Measurements from ENCODE around the gene MYOF.

The MYOF gene, protein sequence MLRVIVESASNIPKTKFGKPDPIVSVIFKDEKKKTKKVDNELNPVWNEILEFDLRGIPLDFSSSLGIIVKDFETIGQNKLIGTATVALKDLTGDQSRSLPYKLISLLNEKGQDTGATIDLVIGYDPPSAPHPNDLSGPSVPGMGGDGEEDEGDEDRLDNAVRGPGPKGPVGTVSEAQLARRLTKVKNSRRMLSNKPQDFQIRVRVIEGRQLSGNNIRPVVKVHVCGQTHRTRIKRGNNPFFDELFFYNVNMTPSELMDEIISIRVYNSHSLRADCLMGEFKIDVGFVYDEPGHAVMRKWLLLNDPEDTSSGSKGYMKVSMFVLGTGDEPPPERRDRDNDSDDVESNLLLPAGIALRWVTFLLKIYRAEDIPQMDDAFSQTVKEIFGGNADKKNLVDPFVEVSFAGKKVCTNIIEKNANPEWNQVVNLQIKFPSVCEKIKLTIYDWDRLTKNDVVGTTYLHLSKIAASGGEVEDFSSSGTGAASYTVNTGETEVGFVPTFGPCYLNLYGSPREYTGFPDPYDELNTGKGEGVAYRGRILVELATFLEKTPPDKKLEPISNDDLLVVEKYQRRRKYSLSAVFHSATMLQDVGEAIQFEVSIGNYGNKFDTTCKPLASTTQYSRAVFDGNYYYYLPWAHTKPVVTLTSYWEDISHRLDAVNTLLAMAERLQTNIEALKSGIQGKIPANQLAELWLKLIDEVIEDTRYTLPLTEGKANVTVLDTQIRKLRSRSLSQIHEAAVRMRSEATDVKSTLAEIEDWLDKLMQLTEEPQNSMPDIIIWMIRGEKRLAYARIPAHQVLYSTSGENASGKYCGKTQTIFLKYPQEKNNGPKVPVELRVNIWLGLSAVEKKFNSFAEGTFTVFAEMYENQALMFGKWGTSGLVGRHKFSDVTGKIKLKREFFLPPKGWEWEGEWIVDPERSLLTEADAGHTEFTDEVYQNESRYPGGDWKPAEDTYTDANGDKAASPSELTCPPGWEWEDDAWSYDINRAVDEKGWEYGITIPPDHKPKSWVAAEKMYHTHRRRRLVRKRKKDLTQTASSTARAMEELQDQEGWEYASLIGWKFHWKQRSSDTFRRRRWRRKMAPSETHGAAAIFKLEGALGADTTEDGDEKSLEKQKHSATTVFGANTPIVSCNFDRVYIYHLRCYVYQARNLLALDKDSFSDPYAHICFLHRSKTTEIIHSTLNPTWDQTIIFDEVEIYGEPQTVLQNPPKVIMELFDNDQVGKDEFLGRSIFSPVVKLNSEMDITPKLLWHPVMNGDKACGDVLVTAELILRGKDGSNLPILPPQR (N-terminal part only)

DNA sequence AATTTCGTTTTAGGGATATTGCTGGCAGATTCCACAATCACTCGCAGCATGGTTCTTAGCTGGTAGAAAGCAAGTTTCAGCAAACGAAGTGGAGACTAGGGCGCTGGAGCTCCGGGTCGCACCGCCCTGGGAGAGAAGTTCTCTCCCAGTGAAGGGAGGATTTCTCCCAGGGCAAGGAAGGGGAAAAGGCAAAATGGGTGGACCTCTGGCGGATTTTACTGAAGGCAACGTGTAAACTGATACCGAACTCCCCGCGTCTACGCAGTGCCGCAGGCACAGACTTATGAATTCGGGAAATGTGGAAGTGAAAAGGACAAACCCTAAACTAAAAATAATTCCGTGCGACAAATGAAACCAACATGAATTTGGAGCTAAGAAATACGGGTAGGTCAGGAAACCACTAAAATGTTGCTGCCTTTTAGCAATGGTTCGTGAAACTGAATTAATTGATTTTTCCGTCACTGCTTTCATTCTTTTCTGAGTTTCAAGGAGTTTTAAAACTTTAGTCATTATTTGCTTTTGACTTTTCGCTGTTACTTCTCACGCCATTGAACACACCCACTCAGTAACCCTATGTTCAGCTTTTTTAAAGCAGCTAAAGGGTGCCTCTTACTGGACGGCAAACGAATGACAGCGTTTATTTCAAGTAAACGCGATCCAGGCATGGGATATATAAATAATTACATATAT, at the start of gene MYOF:
Gene MYOF (minus strand): TSS at position 190 of the 690 bp plus-strand sequence. CDS start 140 bp downstream, at position 50.
- peak; percentile 94 to 96 for DNase-seq

DNA sequence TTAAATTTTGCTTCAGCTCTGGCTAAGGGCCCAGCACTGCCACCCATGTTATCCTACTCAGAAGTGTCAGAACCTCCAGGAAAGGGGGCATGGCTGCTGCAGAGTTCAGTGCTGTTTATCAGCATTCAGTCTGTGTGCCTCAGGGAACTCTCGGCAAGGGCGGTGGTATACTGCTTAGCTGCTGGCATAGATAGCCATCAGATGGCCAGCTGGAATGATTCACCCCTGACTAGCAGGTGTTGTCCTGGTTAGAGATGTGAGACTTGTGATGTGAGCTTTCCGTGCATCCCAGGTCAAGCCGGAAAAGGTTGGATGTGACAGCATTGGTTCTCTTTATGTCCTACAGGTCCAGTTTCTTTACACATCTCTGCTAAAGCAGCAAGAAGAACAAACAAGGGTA, 36.4 kb upstream of the MYOF start:
- no peak for DNase-seq

DNA sequence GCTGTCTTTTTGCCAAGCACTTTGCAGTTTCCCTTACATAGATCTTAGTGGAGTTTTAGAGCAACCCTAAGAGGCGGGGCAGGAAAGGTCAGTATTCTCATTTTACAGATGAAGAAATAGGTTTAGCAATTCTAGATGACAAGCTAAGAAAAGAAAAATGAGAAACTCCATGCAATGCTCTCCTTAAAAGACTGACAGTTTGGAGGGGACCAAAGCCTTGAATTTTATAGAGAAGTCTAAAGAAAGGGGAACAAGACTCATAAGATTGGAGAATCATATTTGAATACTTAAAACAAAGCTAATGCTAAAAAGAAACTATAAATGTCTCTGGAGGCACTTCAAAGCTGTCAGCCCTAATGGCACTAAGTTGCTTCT, 33.9 kb upstream of the MYOF start:
- DNase-seq: peak; percentile 18 to 25

DNA sequence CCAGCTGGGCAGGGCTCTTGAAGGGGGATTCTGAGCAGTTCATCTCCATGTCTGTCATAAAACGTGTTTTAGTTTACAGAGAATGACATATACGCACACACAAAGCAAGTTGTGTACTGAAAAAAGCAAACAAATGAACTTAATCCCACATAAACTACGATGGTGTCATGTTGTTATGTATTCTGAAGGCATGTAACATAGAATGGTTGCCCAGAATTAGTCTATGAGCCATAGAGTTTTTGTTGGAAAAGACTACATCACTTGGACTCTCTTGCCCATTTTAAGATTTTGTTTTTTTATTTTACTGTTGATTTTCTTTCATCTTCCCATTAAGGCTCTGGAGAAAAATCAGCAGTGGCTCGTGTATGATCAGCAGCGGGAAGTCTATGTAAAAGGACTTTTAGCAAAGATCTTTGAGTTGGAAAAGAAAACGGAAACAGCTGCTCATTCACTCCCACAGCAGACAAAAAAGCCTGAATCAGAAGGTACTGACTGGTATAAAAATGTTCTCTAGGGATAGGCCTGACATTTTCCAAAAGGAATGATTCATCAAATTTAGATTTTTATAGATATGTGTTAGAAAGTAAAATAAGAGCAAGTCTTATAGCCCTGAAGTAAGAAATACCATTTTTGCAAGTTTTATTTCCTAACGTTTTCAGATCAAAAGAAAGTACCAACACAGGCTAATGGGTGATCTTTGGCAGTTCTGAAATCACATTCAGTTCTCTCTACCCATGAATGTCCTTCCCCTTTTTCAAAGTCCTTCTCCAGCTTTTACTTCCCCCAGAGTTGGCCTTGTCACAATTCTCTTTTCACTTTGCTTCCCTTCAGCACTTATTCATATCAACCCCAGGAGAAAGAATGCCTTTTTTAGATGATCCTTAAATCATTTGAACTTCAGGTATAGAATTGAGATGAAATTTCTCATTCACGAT, 33.2 kb upstream of the MYOF start:
- DNase-seq: peak; percentile 69 to 85

DNA sequence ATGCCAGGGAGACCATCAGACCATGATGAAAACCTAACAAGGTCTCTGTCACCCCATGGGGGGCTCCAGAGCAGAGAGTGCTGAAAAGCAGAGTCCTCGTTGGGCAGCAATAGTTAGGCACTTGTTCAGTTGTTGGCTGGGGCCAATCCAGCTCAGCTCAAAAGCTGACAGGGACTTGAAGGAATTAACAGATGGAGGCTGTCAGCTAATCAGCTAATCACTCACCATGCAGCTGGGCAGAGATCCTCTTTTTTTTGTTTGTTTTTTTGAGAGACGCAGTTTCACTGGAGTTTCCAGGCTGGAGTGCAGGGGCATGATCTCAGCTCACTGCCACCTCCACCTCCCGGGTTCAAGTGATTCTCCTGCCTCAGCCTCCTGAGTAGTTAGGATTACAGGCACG, 32.4 kb upstream of the MYOF start:
- DNase-seq: no peak

DNA sequence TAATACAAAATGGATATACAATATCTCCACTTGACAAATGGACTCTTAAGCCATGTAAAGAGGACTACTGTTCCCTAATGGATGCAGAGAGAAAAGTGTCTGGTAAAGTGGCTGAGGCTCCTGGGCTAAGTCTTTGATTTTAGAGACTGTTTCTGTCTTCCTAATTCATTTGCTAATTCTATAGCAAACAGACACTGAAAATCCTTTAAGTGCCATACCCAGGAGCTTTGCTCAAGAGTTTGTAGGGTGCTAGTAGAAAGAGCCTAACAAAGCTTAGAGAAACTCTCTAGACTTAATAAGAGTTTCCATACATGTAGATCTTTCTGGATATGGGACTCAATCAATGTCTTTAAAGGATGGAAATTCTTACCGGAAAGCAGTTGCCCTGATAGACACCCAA, 31.0 kb upstream of the MYOF start:
- DNase-seq: no peak

DNA sequence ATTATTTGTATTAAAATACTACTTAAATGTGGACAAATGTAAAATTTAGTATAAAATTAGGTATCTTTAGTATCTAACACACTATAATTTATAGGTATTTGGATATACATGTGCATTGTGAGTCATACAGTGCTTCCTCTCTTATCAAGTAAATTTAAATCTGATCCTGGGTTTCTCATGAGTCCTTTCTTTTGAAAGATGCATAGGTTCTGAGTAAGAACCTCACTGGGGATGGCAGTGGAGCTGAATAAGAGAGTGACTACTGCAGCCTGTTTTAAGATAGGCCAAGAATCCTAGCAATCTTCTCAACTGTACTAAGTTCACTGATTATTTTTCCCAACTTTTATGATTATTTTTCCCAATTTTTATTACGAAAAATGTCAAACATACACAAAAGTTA, 30.4 kb upstream of the MYOF start:
- DNase-seq: no peak

DNA sequence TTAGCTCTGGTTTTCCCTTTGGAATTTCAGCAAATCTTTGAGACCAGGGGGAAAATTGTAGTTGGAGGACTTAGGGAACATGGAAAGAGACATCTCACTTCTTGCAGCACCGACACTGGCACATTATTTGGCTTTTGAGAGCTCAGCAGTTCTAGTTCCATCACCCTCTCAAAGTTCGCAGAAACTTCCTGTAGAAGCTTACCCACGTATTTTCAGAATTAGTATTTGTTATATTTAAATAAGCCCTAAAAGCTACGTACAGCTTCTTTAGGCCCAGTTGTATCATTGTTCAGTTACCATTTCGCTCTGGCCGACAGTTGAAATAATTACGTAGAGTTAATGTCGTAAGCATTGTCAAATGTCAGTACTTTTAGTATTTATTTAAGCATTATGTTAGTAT, 27.7 kb upstream of the MYOF start:
- no peak for DNase-seq

DNA sequence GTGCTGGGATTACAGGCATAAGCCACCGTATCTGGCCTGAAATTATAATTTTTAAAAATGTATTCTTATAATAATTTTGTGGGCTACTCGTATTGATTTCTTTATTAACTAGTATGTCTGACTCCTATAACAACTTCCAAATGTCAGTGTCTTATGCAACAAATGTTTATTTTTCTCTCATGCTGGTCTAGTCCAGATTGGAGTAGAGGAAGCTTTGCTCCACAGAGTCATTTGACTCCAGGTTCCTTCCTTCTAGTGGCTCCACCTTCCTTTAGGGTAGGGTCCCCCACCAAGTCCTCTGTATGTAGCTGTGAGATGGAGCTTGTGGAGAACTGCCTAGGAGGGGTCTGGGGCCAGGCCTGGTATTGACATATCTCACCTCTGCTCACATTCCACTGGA, 22.9 kb upstream of the MYOF start:
- DNase-seq: no peak

DNA sequence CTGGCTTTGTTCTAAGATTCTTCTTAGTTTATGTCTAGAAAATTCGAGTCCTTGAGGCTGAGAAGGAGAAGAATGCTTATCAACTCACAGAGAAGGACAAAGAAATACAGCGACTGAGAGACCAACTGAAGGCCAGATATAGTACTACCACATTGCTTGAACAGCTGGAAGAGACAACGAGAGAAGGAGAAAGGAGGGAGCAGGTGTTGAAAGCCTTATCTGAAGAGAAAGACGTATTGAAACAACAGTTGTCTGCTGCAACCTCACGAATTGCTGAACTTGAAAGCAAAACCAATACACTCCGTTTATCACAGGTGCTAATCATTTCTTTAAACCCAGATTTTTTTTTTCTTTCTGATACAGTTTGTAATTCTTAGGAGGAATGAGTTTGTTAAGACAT, 20.9 kb upstream of the MYOF start:
- DNase-seq: no peak

DNA sequence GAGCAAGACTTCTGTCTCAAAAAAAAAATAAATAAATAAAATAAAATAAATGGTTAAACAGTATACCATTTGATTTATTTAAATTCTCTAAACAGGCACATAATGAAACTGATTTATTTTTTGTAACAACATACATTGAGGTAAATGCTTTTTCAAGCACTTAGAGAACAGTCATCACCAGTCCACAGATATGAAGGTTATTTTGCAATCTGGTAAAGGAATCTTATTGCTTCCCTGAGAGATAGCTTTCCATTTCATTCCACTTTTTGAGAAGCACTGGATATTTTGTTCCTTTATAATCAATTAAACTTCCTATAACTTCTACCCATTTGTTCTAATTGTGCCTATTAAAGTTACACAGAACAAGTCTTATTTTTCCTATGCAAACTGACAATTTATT, 19.5 kb upstream of the MYOF start:
- DNase-seq: no peak

DNA sequence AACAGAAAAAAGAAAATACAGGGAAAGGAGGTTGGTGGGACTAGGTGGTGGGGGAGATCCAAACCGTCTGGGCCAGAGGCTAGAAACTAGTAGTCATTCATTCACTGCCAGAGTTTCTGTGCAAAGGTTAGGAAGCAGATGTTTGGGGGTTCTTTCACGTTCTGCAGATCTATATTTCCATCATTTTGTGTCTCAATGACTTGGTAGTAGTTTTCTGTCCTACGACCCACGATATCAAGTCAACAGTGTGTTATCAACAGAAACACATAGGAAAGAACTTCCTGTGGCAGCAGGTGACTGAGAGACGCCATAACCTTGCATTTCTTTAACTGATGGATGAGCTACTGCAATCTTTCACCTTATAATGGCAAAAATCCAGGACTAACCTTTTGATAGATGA, 16.0 kb upstream of the MYOF start:
- no peak for DNase-seq

DNA sequence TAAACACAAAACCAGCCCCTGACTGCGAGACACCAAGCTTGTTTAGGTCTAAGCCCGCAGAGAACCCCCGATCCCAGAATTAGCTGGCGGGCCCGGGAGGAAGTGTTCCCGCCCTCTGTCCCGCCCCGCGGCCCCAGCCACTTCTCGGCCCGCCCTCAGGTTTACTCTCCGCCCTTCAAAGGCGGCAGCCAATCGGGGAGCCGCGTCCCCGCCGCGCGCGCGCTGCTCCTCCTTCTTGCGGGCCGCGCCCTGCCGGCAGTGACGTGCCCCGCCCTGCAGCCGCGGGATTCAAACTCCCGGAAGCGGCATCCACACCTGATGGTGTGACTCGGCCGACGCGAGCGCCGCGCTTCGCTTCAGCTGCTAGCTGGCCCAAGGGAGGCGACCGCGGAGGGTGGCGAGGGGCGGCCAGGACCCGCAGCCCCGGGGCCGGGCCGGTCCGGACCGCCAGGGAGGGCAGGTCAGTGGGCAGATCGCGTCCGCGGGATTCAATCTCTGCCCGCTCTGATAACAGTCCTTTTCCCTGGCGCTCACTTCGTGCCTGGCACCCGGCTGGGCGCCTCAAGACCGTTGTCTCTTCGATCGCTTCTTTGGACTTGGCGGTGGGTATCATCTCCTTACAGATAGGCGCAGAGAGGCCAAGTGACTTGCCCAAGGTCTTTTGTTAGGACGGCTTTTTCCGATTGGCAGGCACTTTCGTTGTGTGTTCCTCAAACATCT, 14.3 kb upstream of the MYOF start, which contains the start of gene CEP55:
Gene CEP55 (plus strand): TSS at position 291 of the 720 bp plus-strand sequence. CDS start 3,440 bp downstream, outside the sequence.
- DNase-seq: peak; percentile 94 to 96

DNA sequence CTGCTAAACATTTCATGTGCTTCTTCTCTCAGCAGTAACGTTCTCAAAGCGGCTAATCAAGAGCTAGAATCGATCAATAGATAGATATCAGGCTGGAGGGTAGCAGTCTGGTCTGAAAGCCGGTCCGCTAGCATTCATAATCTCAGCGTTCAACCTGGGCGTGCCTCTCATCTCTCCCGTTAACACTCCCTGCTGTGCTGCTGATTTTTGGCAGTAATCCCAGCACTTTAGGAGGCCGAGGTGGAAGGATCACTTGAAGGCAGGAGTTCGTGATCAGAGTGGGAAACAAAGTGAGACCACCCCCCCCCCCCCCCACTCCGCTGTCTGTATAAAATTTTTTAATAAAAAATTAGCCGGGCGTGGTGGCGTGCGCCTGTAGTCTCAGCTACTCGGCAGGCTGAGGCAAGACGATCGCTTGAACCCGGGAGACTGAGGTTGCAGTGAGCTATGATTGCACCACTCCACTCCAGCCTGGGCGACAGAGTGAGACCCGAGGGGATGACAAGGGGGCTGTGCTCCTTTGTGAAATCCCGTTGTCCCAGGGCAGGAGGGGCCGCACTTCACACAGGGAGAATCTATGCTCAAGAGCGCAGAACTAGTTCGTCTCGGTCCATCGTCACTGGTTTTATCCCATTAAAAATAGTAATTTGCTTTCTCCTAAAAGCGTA, 13.7 kb upstream of the MYOF start:
- peak; percentile 38 to 41 for DNase-seq

DNA sequence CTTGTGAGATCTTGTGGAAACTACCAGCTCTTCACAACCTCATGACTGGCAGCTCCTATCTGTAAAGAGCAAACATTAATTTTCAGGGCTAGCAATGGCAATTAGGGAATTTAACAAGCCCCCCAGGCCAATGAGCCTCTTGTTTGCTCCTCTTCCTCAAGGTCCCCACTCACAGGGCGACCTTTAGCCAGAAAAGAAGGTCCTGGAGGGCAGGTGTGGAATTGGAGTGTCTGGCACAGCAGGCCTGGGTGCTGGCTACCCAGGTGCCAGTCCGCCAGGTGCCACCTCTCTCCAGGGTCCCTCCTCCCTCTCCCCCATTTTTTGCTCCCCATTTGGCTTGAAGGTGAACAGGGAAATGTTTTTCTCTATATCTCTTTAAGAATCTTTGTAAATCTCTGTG, 12.4 kb upstream of the MYOF start:
- DNase-seq: no peak

DNA sequence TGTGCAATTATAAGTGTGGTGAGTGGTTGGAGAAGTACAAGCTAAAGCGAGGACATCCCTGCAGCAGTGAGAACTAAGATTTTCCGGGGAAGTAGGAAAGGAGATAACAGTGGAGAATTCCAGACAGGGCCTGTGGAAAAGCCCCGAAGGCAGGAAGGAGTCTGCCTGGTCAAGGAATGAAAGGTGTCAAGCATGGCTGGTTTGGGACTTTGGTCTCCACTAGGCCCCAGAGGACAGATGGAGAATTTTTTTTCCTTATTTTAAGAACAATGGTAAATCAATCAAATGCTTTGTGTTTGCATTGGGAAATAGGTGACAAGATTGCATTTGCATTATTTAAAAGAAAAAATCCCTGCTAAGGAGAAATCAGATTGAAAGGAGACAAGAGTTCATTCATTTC, 11.0 kb upstream of the MYOF start:
- DNase-seq: peak in 1 of 2 experiments; percentile 20

DNA sequence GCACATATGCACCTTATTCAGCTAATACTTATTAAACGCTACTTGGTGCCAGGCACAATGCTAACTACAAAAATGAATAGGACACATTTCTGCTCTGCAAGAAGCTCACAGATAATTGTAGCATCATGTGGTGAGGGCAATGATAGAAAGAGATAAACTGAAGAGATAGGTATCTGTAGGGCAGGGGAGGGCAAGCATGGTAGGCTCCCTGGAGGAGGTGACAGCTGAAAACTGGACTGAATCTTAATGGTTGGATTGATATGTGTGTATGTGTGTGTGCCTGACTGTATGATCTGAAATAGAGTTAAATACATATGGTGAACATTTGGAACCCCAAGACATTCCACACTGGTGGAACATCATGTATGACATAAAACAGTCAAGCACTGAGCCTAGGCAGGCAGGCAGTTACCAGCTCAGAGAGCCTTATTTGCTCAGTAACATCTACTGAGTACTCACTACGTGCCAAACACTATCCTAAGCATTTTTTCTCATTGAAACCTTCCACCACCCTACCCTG, 9.5 kb upstream of the MYOF start:
- no peak for DNase-seq

DNA sequence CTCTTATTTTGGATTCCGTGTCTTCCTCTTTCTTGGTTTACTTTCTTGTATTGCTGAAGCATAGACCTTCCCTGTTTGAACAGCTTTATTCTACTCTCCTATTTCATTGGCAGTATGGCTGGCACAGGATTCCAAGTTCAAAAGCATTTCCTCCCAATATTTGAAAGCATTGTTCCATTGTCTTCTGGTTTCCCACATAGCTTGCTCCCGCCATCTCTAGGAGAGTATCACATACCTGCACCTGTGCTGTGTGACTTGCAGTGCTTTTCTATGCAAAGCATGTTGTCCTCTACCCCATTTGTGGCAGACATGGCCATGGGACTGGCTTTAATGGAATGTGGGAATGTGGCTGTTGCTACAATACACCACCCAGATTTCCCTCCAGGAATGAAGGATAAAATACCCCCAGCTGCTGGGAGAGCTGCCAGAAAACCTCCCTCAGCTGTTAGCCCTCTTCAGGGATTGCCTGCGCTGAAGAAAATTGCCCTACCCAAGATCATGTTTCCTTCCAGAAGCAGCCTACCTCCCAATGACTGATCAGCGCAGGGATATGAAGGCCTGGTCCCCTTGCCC, 6.9 kb upstream of the MYOF start:
- no peak for DNase-seq

DNA sequence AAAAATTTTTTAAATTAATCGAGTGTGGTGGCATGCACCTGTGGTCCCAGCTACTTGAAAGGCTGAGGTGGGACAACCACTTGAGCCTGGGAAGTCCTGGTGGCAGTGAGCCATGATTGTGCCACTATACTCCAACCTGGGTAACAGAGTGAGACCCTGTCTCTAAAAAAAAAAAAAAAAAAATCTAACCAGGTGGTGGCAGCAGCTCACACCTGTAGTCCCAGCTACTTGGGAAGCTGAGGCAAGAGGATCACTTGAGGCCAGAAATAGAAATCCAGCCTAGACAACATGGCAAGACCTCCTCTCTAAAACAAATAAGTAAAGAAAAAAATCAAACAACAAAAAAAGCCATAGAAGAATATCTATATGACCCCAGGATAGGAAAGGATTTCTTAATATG, 3.6 kb upstream of the MYOF start:
- no peak for DNase-seq
